Measurements from ENCODE around the gene PTBP3. TPM values are rescaled to one million over a fixed set of nuclear protein-coding genes. Genes with fewer than 3 reads are reported as not detected.

Gene PTBP3
- total RNA-seq, 1 donor from 2014 or later, result 108 TPM

- Histone ChIP-seq H3K79me2 (ENCODE audit: insufficient read depth, low read length) (peaks cover 6% of the 10 kb centered on the region), H3K4me1 (ENCODE audit: insufficient read depth, low read length) (no peaks in the 10 kb centered on the region), H4K20me1 (ENCODE audit: insufficient read depth, low read length) (peaks cover 17% of the 10 kb centered on the region), H3K4me2 (ENCODE audit: low read length) (no peak overlapping the region), H3K9ac (ENCODE audit: low read length) (no peak overlapping the region), H3K4me3 (ENCODE audit: insufficient read depth, low read depth, low read length) (no peak overlapping the region), H3K27ac (ENCODE audit: low read depth, low read length) (no peak overlapping the region), H3K27me3 (ENCODE audit: insufficient read depth, low read length) (no peaks in the 10 kb centered on the region), H3K36me3 (ENCODE audit: insufficient read depth, low read length) (peaks cover 2% of the 10 kb centered on the region), H3K9me3 (ENCODE audit: insufficient read depth, low read depth, low read length) (no peaks in the 10 kb centered on the region), H2AFZ (ENCODE audit: low read depth, low read length) (no peak overlapping the region)
- FAIRE-seq, result no peak
- peaks cover 9% of the 10 kb centered on the region for H3K36me3 Mint-ChIP-seq (ENCODE audit: low read depth, unreplicated experiment)
- H3K27ac Mint-ChIP-seq (ENCODE audit: unreplicated experiment), result no peak overlapping the region
- no peak overlapping the region for H3K4me3 Mint-ChIP-seq (ENCODE audit: unreplicated experiment)
- no peaks in the 10 kb centered on the region for H3K27me3 Mint-ChIP-seq (ENCODE audit: low read depth, unreplicated experiment)
- no peaks in the 10 kb centered on the region for H3K9me3 Mint-ChIP-seq (ENCODE audit: unreplicated experiment)
- no peaks in the 10 kb centered on the region for H3K4me1 Mint-ChIP-seq (ENCODE audit: low read depth, unreplicated experiment)
- TF ChIP-seq EZH2 (IDR thresholded peaks at IDR 0.05; ENCODE audit: insufficient read depth, low read length), result no peak
- no peak for TF ChIP-seq CTCF (IDR thresholded peaks at IDR 0.05; ENCODE audit: insufficient read depth, low read depth, low read length)
- no peak for DNase-seq (ENCODE audit: low read depth)
Measured at GRCh38 chr9:112262577-112262976, 70.8 kb downstream of the PTBP3 start.

GRCh38 chr9:112261133-112261532 is 72.3 kb downstream of the PTBP3 start:
- Histone ChIP-seq H3K36me3 (ENCODE audit: insufficient read depth, low read length) (no peaks in the 10 kb centered on the region), H2AFZ (ENCODE audit: low read depth, low read length) (no peak overlapping the region), H3K9me3 (ENCODE audit: insufficient read depth, low read depth, low read length) (no peaks in the 10 kb centered on the region), H3K4me3 (ENCODE audit: insufficient read depth, low read depth, low read length) (no peak overlapping the region), H3K27ac (ENCODE audit: low read depth, low read length) (no peak overlapping the region), H3K4me2 (ENCODE audit: low read length) (no peak overlapping the region), H3K4me1 (ENCODE audit: insufficient read depth, low read length) (no peaks in the 10 kb centered on the region), H4K20me1 (ENCODE audit: insufficient read depth, low read length) (peaks cover 17% of the 10 kb centered on the region), H3K27me3 (ENCODE audit: insufficient read depth, low read length) (no peaks in the 10 kb centered on the region), H3K79me2 (ENCODE audit: insufficient read depth, low read length) (peaks cover 6% of the 10 kb centered on the region), H3K9ac (ENCODE audit: low read length) (no peak overlapping the region)
- TF ChIP-seq CTCF (IDR thresholded peaks at IDR 0.05; ENCODE audit: insufficient read depth, low read depth, low read length), result no peak
- TF ChIP-seq EZH2 (IDR thresholded peaks at IDR 0.05; ENCODE audit: insufficient read depth, low read length), result no peak
- H3K27ac Mint-ChIP-seq (ENCODE audit: unreplicated experiment), result no peak overlapping the region
- H3K4me3 Mint-ChIP-seq (ENCODE audit: unreplicated experiment), result no peak overlapping the region
- no peak for FAIRE-seq
- H3K4me1 Mint-ChIP-seq (ENCODE audit: low read depth, unreplicated experiment), result no peaks in the 10 kb centered on the region
- no peaks in the 10 kb centered on the region for H3K9me3 Mint-ChIP-seq (ENCODE audit: unreplicated experiment)
- H3K36me3 Mint-ChIP-seq (ENCODE audit: low read depth, unreplicated experiment), result peaks cover 9% of the 10 kb centered on the region
- no peaks in the 10 kb centered on the region for H3K27me3 Mint-ChIP-seq (ENCODE audit: low read depth, unreplicated experiment)
- DNase-seq (ENCODE audit: low read depth), result no peak

GRCh38 chr9:112258106-112258505 is 75.3 kb downstream of the PTBP3 start:
- Mint-ChIP-seq H3K4me1 (ENCODE audit: low read depth, unreplicated experiment) (no peaks in the 10 kb centered on the region), H3K27me3 (ENCODE audit: low read depth, unreplicated experiment) (no peaks in the 10 kb centered on the region), H3K27ac (ENCODE audit: unreplicated experiment) (no peak overlapping the region), H3K4me3 (ENCODE audit: unreplicated experiment) (no peak overlapping the region), H3K36me3 (ENCODE audit: low read depth, unreplicated experiment) (peaks cover 13% of the 10 kb centered on the region), H3K9me3 (ENCODE audit: unreplicated experiment) (no peaks in the 10 kb centered on the region)
- Histone ChIP-seq H3K36me3 (ENCODE audit: insufficient read depth, low read length) (no peaks in the 10 kb centered on the region), H4K20me1 (ENCODE audit: insufficient read depth, low read length) (peaks cover 27% of the 10 kb centered on the region), H3K4me2 (ENCODE audit: low read length) (no peak overlapping the region), H3K27ac (ENCODE audit: low read depth, low read length) (no peak overlapping the region), H3K27me3 (ENCODE audit: insufficient read depth, low read length) (no peaks in the 10 kb centered on the region), H3K79me2 (ENCODE audit: insufficient read depth, low read length) (peaks cover 11% of the 10 kb centered on the region), H3K9ac (ENCODE audit: low read length) (no peak overlapping the region), H3K4me3 (ENCODE audit: insufficient read depth, low read depth, low read length) (no peak overlapping the region), H3K4me1 (ENCODE audit: insufficient read depth, low read length) (no peaks in the 10 kb centered on the region), H3K9me3 (ENCODE audit: insufficient read depth, low read depth, low read length) (no peaks in the 10 kb centered on the region), H2AFZ (ENCODE audit: low read depth, low read length) (no peak overlapping the region)
- TF ChIP-seq EZH2 (IDR thresholded peaks at IDR 0.05; ENCODE audit: insufficient read depth, low read length), result no peak
- no peak for TF ChIP-seq CTCF (IDR thresholded peaks at IDR 0.05; ENCODE audit: insufficient read depth, low read depth, low read length)
- FAIRE-seq, result no peak
- DNase-seq (ENCODE audit: low read depth), result peak; percentile 31

Data from astrocyte (in vitro differentiated cells and primary cell).